Dedifferentiated amniotic fluid mesenchymal stem cell (primary cell): ENCODE results near the gene FAM110A.
"Not testable (repeated sequence)": the region's sequence is repeated elsewhere in the genome, so short reads cannot be mapped to it uniquely, and the experiment has no call there.

Experiments used
- DNase-seq: peaks from one replicate; pipeline ENCODE4 v3.0.0-alpha.2; 2016; ENCODE audit errors: extremely low spot score

Gene FAM110A

GRCh38 chr20:833450-834150 lies at the start of gene FAM110A:
TSS of gene FAM110A (plus strand) at chr20:833715. CDS start at chr20:844805, 11,090 bp downstream.
- DNase-seq = peak; percentile 90

DNA sequence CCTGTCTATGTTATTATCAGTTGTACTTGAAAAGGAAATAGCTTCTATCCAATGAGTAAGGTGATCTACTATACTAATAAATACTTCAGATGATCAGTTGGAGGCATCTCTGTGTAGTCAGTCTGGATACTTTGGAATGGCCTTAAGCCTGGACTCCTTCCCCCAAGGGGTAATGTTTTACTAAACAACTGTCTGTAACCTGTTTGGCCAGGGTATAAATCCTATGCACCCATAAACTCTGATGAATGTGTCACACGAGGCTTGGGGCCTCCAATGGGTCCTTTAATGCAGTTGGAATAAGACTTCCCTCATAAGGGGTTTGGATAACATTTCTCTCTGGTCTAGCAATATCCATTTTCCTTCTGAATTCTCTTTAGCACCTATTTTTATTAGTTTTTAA lies 45.7 kb upstream of the FAM110A start:
- no peak for DNase-seq

DNA sequence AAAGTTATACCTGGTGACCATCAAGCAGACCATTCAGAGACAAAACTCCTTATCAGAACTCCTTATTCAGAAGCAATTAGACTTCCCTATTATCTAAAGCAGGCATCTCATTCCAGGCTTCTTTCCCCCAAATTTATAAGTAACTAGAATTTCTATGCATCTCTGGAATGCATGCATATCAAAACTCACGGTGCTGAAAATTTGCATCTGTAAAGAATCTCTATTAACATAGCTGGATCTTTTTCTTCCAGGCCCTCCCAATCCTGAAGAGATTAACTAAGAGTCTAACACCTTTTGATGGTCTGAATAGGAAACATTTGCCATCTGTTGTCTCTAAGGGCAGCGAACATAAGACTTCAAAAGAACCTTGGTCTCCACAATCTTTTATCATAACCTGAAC lies 42.5 kb upstream of the FAM110A start:
- no peak for DNase-seq

- no peak for DNase-seq
Measured at GRCh38 chr20:792248-792647, 41.3 kb upstream of the FAM110A start.

DNA sequence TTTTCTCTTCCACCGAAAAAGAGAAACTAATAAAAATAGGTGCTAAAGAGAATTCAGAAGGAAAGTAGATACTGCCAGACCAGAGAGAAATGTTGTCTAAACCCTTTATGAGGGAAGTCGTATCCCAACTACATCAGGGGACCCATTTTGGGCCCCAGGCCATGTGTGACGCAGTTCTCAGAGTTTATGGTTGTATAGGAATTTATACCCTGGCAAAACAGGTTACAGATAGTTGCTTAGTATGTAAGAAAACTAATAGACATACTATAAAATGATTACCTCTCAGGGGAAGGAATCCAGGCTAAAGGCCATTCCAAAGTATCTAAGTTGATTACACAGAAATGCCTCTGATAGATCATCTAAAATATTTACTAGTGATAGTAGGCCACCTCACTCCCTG lies 36.6 kb upstream of the FAM110A start:
- no peak for DNase-seq

DNA sequence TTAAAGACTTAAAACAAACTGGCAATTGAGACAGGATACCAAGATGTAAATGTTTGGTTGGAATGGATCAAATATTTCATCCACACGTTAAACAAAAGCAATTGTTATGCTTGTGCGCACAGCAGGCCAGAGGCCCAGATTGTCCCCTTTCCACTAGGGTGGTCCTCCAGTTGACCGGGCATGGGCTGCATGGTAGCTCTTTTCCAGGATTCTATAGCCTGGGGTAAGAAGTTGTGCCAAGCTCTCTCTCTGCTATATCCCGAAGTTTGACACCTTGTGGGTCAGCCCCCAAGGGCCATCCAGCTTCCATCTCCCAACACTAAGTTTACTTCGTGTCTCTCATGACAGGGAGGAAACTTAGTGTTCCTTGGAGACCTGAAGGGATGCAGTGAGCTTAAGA lies 34.8 kb upstream of the FAM110A start:
- DNase-seq = not testable (repeated sequence)

DNA sequence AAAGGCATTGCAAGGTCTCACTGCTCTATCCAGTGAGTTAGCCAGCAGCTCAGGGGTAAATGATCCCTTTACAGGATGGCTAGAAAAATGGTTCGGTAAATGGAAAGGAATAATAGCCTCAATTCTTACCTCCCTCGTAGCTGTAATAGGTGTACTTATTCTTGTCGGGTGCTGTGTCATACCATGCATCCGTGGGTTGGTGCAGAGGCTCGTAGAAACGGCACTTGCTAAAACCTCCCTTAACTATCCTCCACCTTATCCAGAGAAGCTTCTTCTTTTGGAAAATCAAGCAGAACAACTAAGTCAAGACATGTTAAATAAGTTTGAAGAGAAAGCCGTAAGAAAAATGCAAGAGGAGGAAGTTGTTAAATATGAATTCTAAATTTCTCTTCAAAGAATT lies 33.5 kb upstream of the FAM110A start:
- DNase-seq = not testable (repeated sequence)

- DNase-seq = no peak
Measured at GRCh38 chr20:801678-802077, 31.8 kb upstream of the FAM110A start.

GRCh38 chr20:805713-806112 lies 27.8 kb upstream of the FAM110A start:
- no peak for DNase-seq

DNA sequence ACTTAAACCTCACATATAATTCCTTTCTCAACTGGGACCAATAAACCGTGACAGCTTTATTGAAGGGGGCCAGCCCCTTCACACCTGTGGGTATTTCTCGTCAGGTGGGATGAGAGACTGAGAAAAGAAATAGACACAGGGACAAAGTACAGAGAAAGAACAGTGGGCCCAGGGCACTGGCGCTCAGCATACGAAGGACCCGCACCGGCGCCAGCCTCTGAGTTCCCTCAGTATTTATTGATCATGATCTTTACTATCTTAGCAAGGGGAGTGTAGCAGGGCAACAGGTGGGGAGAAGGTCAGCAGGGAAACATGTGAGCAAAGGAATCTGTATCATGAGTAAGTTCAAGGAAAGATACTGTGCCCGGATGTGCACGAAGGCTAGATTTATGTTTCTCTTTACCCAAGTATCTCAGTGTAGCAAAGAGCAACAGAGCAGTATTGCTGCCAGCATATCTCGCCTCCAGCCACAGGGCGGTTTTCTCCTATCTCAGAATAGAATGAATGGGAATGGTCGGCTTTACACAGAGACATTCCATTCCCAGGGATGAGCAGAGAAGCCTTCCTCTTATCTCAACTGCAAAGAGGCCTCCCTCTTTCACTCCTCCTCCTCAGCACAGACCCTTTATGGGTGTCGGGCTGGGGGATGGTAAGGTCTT lies 21.6 kb upstream of the FAM110A start:
- DNase-seq = not testable (repeated sequence)

DNA sequence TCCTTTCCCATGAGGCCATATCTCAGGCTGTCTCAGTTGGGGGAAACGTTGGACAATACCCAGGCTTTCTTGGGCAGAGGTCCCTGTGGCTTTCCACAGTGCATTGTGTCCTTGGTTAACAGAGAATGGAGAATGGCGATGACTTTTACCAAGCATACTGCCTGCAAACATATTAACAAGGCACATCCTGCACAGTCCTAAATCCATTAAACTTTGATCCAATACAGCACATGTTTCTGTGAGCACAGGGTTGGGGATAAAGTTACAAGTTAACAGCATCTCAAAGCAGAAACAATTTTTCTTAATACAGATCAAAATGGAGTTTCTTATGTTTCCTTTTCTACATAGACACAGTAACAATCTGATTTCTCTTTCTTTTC lies 21.1 kb upstream of the FAM110A start:
- not testable (repeated sequence) for DNase-seq

DNA sequence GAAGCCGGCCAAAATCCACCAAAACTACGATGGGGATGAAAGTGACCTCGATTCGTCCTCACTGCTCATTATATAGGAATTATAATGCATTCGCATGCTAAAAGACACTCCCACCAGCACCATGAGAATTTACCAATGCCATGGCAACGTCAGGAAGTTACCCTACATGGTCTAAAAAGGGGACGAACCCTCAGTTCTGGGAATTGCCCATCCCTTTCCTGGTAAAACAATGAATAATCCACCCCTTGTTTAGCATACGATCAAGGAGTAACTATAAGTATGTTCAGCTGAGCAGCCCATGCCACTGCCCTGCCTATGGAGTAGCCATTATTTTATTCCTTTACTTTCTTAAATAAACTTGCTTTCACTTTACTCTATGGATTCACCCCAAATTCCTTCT lies 20.1 kb upstream of the FAM110A start:
- no peak for DNase-seq

DNA sequence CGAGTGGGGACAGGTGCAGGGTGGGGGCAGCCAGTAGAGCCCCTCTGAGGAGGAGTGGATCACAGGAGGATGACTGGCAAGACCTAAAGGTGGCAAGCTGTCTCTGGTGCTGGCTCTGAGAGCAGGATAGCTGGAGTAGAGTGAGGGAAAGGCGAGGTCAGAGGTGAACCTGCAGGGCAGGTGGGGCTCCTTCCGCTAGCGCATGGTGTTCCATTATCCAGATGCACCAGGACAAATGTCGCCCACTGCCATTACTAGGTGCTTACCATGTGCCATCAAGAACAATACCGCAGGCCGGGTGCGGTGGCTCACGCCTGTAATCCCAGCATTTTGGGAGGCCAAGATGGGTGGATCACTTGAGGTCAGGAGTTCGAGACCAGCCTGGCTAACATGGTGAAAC lies 18.3 kb upstream of the FAM110A start:
- no peak for DNase-seq

DNA sequence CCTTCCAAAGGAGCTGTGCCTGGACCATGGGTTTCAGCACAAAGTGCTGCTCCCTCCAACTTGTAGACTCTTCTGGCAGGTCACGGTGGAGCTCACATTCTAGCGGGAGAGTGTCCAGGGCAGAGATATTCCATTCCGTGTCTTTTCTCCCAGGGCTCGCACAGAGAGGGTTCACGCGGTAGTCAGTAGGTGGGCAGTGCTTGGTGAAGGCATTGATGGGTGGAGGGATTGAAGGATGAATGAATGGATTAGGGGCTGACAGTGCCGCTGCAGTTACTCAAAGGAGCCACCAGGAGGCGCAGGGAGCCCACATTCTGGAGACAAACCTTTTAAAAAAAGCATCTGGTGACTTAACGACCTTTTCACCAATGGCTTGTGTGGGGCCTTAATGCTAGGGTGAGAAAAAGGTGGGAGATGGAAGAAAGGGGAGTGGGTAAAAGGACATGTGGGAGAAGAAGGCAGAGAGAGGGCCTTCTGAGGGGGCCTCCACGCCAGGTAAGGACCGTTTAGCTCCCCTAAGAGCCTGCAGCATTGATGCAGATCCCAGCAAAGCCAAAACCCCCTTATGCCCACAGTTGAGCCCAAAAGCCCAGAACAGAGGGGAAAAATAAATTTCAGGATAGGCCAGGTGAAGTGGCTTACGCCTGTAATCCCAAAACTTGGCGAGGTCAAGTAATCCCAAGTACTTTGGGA lies 17.5 kb upstream of the FAM110A start:
- peak; percentile 42 for DNase-seq

DNA sequence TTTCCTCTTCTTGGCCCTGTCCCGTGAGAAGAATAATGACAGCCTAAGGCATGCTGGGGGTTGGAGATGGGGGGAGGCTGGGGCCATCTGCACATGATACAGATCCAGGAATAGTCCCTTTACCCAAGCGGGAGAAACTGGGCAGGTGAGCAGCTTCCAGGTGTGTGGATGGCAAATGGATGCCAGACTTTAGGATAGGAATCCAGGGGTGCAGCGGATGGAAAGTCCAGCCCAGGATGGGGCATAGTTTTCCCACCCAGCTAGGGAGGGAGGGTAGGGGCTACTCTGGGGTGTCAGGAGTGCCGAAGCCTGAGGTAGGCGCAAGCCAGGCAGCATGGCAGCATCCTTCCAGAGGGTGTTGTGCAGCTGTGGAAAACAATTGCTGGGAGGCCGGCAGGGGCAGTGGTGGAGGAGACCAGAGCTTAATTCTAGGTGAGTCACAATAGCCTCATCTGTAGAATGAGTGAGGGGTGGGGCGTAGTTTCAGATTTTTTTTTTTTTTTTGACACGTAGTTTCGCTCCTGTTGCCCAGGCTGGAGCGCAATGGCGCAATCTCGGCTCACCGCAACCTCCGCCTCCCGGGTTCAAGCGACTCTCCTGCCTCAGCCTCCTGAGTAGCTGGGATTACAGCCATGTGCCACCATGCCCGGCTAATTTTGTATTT lies 15.4 kb upstream of the FAM110A start:
- no peak for DNase-seq

- no peak for DNase-seq
Measured at GRCh38 chr20:819680-820322, 13.7 kb upstream of the FAM110A start.

GRCh38 chr20:820323-820953 lies 13.1 kb upstream of the FAM110A start:
- DNase-seq = no peak

DNA sequence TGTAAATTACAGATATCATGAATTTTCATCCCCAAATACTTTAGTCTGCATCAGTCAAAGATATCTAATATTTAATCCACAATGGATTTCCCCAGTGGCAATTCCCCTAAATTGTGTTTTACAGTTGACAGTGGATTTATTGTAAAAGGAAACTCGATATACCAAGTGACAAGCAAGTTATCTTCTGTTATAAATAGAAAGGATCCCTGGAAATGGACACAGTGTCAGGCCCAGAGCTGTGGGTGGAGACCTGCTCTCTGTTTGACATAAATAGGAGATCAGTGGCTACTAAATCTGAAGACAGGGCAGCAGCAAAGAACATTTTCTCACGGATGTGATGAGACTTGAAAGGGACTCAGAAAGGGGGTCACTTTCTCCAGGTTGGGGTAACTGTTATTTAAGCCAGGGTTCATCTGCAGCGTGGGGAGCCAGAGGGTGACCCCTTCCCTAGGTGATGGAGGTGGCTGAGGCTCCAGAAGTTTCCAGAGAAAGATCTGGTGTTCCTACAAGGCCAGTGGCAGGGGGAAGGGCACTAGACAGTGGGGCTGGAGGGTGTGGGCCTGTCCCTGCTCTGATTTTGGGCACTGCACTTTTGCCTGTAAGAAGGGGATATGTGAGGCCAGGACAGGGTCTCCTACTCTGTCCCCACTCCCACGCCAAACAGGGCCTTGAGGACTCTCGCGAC lies 12.3 kb upstream of the FAM110A start:
- DNase-seq = no peak

- no peak for DNase-seq
Measured at GRCh38 chr20:821731-822065, 11.8 kb upstream of the FAM110A start.

GRCh38 chr20:822651-823573 lies 10.6 kb upstream of the FAM110A start:
- DNase-seq = no peak
